Neutrophil (primary cell): ENCODE results near the gene ATOSB.
A peak's percentile ranks its signal among the peaks of the same experiment; 100 is the strongest.

ENCODE experiments used
- H3K27ac ChIP-seq: fragments of 200-600 bp; sonication (generic); 2 replicates; pipeline ENCODE4 v1.5.1; 2016; ENCODE audit warnings: mild to moderate bottlenecking, moderate library complexity
- H3K27me3 ChIP-seq: fragments of 200-600 bp; sonication (generic); 2 replicates; pipeline ENCODE4 v1.6.0; 2016; ENCODE audit warnings: mild to moderate bottlenecking
- H3K36me3 ChIP-seq: fragments of 200-600 bp; sonication (generic); 2 replicates; pipeline ENCODE4 v1.5.1; 2017
- H3K4me1 ChIP-seq, 2 experiments: fragments of 200-600 bp in 1 of 2; sonication (generic) in 1 of 2; 1 replicate in 1 of 2; 2 replicates in 1 of 2; pipeline versions ENCODE4 v1.5.1 to v1.6.1; 2013 to 2016; ENCODE audit warnings: low read depth in 1 of 2, low read length in 1 of 2, mild to moderate bottlenecking in 1 of 2, moderate library complexity in 1 of 2; ENCODE audit not compliant: control insufficient read depth in 1 of 2, insufficient read depth in 1 of 2
- H3K4me3 ChIP-seq, 2 experiments: fragments of 200-600 bp in 1 of 2; sonication (generic) in 1 of 2; 1 replicate in 1 of 2; 2 replicates in 1 of 2; pipeline ENCODE4 v1.5.1; 2013 to 2016; ENCODE audit warnings: low read depth in 1 of 2, low read length in 1 of 2, mild to moderate bottlenecking in 1 of 2, moderate library complexity in 1 of 2
- H3K9me3 ChIP-seq: fragments of 200-600 bp; sonication (generic); 2 replicates; pipeline ENCODE4 v1.5.1; 2016
- TF ChIP-seq, protein P1 (sequence below): fragments of 200-600 bp; sonication (generic); IDR thresholded peaks from 2 replicates; pipeline ENCODE4 v1.5.1; 2016; ENCODE audit warnings: antibody characterized with exemption

The ATOSB gene

GRCh38 chr9:35111001-35111933, 4.4 kb downstream of the ATOSB start:
- H3K9me3 ChIP-seq, result no peaks in the 10 kb centered on the region
- no peaks in the 10 kb centered on the region for H3K27me3 ChIP-seq
- peak overlapping the region; percentile 98 for H3K27ac ChIP-seq
- TF ChIP-seq, protein P1, sequence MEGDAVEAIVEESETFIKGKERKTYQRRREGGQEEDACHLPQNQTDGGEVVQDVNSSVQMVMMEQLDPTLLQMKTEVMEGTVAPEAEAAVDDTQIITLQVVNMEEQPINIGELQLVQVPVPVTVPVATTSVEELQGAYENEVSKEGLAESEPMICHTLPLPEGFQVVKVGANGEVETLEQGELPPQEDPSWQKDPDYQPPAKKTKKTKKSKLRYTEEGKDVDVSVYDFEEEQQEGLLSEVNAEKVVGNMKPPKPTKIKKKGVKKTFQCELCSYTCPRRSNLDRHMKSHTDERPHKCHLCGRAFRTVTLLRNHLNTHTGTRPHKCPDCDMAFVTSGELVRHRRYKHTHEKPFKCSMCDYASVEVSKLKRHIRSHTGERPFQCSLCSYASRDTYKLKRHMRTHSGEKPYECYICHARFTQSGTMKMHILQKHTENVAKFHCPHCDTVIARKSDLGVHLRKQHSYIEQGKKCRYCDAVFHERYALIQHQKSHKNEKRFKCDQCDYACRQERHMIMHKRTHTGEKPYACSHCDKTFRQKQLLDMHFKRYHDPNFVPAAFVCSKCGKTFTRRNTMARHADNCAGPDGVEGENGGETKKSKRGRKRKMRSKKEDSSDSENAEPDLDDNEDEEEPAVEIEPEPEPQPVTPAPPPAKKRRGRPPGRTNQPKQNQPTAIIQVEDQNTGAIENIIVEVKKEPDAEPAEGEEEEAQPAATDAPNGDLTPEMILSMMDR, result peak; percentile 37
- peaks cover 37% of the 10 kb centered on the region for H3K36me3 ChIP-seq
- peak overlapping the region; percentile 82 to 85 for H3K4me3 ChIP-seq
- H3K4me1 ChIP-seq, result peaks cover 64 to 68% of the 10 kb centered on the region in 2 experiments

GRCh38 chr9:35110327-35110761, 5.3 kb downstream of the ATOSB start:
- no peaks in the 10 kb centered on the region for H3K27me3 ChIP-seq
- peak overlapping the region; percentile 98 for H3K27ac ChIP-seq
- H3K4me3 ChIP-seq, result peak overlapping the region; percentile 10 to 82
- H3K36me3 ChIP-seq, result peaks cover 46% of the 10 kb centered on the region
- TF ChIP-seq, protein P1, result no peak
- H3K4me1 ChIP-seq, result peaks cover 61 to 67% of the 10 kb centered on the region in 2 experiments
- H3K9me3 ChIP-seq, result no peaks in the 10 kb centered on the region

- Histone ChIP-seq H3K36me3 (peaks cover 59% of the 10 kb centered on the region), H3K4me1 (peaks cover 57 to 58% of the 10 kb centered on the region in 2 experiments), H3K4me3 (no peak overlapping the region), H3K9me3 (no peaks in the 10 kb centered on the region), H3K27ac (peak overlapping the region; percentile 98), H3K27me3 (no peaks in the 10 kb centered on the region)
- TF ChIP-seq, protein P1, result no peak
These were observed 6.6 kb downstream of the ATOSB start for GRCh38 chr9:35108946-35109575.

GRCh38 chr9:35108461-35108860, 7.2 kb downstream of the ATOSB start:
- peaks cover 65% of the 10 kb centered on the region for H3K36me3 ChIP-seq

More at GRCh38 chr9:35108461-35108860, 7.2 kb downstream of the ATOSB start:
- peak overlapping the region; percentile 98 for H3K27ac ChIP-seq
- no peaks in the 10 kb centered on the region for H3K9me3 ChIP-seq
- peaks cover 57% of the 10 kb centered on the region in 2 experiments for H3K4me1 ChIP-seq
- H3K4me3 ChIP-seq, result no peak overlapping the region
- H3K27me3 ChIP-seq, result no peaks in the 10 kb centered on the region
- TF ChIP-seq, protein P1, result no peak
